KOPT-K1 (cell line): ENCODE results near the gene SCUBE3.

ENCODE experiments used
- H3K27ac ChIP-seq: fragments of 200-600 bp; sonication (generic); 2 replicates; pipeline ENCODE4 v1.5.1; 2016; ENCODE audit warnings: antibody characterized with exemption, mild to moderate bottlenecking, low read depth, low read length; ENCODE audit not compliant: poor library complexity, severe bottlenecking
- H3K36me3 ChIP-seq: fragments of 200-600 bp; sonication (generic); 2 replicates; pipeline ENCODE4 v1.5.1; 2017; ENCODE audit warnings: antibody characterized with exemption, mild to moderate bottlenecking, low read length, moderate library complexity; ENCODE audit not compliant: insufficient read depth
- H3K9me3 ChIP-seq: fragments of 200-600 bp; sonication (generic); 2 replicates; pipeline ENCODE4 v1.5.1; 2017; ENCODE audit warnings: antibody characterized with exemption, low read length, mild to moderate bottlenecking; ENCODE audit not compliant: insufficient read depth, poor library complexity, severe bottlenecking

The SCUBE3 gene

DNA sequence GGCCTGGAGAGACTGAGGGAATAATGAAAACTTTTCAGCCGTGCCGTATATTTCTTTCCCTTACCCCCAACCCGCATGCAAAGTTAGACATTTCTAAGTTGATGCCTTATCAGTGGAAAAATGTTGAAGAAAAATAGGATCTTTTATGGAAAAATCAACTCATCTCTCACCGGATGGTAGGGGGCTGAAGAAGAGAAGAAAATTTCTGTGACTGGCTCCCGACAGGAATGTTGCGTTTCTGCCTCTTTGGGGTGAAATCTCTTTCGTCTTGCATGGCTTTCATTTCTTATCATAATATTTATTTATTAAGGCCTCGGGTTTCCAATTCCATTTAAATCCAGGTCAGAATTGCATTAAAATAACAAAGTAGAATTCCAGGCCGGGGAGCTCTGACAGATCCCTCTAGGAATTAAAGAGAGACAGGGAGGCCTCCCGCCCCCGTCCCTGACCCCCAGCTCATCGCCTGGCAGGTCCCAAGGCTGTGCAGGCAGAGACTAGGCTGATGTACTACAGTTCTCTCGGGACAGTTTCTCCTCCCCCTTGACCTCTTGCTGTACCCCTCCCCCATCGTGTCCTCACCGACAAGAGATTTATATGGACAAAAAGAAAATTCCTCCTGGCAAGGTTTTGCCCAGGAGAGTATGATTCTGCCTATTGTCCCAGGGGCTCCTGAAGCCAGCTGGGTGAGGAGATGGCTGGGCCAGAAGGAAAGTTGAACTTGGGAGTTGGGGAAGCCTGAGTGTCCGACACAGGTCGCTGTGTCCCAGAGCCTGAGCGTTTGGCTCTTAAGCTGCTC, 1.3 kb downstream of the SCUBE3 start:
- Histone ChIP-seq H3K36me3 (no peaks in the 10 kb centered on the region), H3K9me3 (no peaks in the 10 kb centered on the region), H3K27ac (no peak overlapping the region)

- Histone ChIP-seq H3K27ac (no peak overlapping the region), H3K9me3 (no peaks in the 10 kb centered on the region), H3K36me3 (no peaks in the 10 kb centered on the region)
Observed at GRCh38 chr6:35215665-35216411, 2.1 kb downstream of the SCUBE3 start.

DNA sequence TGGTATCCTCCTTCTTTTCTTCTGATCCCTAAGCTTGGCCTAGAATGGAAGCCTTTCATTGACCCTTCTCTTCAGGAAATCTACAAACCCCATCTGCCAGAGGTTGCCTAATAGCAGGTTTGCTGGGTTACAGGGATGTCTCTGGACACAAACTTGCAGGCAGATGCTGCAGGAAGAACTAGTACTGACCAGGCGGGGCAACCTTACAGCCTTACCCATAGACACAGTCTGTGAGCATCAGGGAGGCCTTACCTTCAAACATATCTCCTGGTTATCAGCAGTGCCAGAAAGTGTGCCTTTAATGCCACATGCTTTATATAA, 2.6 kb downstream of the SCUBE3 start:
- no peaks in the 10 kb centered on the region for H3K9me3 ChIP-seq
- H3K27ac ChIP-seq = no peak overlapping the region
- H3K36me3 ChIP-seq = no peaks in the 10 kb centered on the region

DNA sequence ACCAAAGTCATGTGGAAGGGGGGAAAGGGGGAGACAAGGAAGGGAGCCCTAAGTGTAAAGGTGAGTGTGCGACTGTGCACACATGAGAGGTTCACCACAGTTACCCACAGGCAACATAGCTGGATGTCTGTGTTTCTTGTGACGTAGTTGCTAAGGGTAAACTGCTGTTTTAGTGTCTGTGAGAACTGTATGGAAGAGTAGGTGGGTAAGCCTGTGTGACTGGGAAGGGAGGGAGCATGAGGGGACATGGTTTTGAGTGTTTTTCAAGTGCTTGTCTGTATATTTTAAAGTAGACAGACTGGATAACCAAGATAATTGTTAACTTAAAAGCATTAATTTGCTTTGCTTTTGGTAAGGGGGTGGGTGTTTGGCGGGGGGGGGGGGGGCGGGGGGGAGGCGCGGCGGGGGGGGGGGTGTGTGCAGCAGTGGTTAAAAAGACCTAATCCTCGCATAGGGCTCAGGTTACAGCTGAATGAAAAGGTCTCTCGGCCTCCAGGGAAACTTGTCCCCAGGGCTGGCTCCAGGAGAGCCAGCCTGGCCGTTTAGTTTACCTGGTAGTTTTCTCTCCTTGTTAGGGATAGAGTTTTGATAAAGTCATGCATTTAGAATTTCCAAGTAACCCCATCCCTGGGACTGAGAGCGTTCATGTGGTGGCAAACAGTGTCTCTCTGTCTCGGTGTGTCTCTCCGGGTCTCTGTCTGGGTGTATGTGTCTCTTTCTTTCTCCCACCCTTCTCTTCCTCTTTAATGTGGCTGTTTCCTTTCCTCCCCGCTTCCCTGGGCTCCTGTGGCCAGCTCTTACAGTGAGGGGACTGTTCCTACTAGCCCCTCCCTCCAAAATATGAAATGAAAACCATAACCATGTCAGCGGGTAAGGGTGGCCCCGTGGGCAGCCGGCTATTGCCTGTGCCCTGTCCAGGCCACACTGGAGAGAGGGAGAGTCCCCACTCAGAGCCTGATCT, 3.4 kb downstream of the SCUBE3 start:
- Histone ChIP-seq H3K9me3 (no peaks in the 10 kb centered on the region), H3K36me3 (no peaks in the 10 kb centered on the region), H3K27ac (no peak overlapping the region)

DNA sequence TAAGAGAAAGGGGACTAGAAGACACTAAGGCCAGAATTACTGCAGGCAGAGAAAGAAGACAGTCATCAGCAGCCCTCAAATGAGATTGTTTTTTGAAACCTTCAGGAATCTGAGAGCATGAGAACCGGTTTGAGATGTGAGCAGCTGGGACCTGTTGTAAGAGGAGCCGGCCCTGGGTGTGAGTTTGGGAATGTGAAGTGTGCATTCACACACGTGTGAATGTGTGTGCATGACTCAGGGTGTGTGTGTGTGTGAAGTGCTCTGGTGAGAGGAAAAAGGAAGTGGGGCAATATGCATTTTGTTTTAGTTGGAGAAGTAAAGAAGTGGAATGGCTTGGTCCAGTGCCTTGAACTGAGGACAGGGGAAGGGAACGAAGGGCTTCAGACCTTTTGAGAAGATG, 4.3 kb downstream of the SCUBE3 start:
- H3K36me3 ChIP-seq = no peaks in the 10 kb centered on the region
- H3K27ac ChIP-seq = no peak overlapping the region
- no peaks in the 10 kb centered on the region for H3K9me3 ChIP-seq

- no peaks in the 10 kb centered on the region for H3K9me3 ChIP-seq
- H3K36me3 ChIP-seq = no peaks in the 10 kb centered on the region
- H3K27ac ChIP-seq = no peak overlapping the region
Observed at GRCh38 chr6:35218456-35218855, 4.7 kb downstream of the SCUBE3 start.

DNA sequence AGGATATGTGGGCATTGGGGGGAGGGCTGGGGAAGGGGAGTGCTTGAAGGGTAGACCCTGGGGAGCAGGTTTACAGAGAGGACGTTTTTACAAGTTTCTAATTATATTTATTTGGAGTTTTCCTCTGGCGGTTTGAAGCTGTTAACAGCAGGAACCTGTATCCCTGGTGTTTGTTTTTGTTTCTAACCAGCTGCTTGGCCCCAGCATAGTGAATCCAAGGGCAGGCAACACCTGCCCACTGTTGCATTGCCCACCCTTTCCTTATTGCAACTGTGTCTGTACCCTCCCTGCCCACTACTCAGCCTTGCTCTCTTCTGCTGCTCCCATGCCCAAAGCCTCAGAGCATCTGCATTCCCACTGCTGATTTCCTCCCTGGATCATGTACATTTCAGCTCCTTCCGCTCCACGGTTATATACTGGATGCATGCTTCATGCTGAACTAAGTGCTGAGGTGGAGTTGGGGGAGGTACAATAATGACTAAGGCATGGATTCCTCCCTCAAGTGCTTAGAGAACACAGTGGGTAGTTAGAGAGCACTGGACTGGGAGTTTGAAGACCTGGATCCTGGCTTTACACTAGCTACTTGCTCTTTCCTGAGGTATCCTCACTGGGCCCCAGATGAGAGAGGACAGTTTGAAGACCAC, 6.0 kb downstream of the SCUBE3 start:
- H3K36me3 ChIP-seq = no peaks in the 10 kb centered on the region
- no peaks in the 10 kb centered on the region for H3K9me3 ChIP-seq
- no peak overlapping the region for H3K27ac ChIP-seq

DNA sequence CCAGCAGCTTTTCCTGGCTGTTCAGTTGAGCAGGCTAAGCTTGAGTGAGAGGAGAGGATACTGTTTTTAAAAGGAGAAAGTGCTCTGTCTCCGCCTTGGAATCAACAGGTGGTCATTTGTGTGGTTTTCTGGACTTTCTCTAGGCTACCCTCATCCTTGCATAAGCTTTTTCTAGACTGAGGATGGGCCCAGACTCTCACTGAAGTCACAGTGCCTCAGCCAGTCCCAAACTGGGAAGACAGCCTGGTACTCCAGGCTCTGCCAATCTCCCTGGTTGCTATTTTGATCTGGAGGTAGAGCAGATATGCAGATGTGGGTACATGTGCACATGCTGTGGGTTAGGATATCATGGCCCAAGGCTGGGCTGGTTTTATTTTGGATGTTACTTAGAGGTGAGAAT, 7.0 kb downstream of the SCUBE3 start:
- Histone ChIP-seq H3K36me3 (no peaks in the 10 kb centered on the region), H3K27ac (no peak overlapping the region), H3K9me3 (no peaks in the 10 kb centered on the region)

GRCh38 chr6:35223396-35223795, 9.6 kb downstream of the SCUBE3 start:
- Histone ChIP-seq H3K36me3 (no peaks in the 10 kb centered on the region), H3K9me3 (no peaks in the 10 kb centered on the region), H3K27ac (no peak overlapping the region)

DNA sequence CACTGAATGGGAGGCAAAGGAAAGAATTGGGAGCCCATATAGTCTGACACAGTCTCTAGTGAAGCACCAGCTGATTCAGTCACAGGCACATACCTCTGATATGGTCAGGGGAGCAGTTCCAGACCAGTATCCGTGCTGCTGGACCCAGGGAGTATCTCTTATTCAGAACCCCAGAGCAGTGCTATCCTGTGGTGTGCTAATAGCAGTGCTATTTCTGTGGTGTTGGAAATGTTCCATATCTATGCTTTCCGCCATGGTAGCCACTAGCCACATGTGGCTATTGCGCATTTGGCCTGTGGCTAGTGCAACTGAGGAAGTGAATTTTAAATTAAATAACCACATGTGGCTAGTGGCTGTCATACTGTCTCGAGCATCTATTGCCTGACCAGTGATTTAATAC, 11.0 kb downstream of the SCUBE3 start:
- Histone ChIP-seq H3K36me3 (no peaks in the 10 kb centered on the region), H3K27ac (no peak overlapping the region), H3K9me3 (no peaks in the 10 kb centered on the region)

DNA sequence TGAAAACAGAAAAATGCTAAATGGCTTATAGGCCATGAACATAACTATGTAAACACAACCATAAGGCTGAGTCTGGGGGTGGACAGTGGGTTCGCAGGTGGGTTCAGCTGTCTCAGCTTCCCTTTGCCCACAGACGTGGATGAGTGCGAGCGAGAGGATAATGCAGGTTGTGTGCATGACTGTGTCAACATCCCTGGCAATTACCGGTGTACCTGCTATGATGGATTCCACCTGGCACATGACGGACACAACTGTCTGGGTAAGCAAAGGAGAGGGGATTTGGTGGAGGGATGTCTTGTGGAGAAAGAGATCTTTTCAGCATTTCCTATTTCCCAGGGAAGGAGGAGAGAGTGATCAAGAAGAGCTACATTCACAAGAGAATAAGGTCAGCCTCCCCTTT, 14.7 kb downstream of the SCUBE3 start:
- Histone ChIP-seq H3K27ac (no peak overlapping the region), H3K36me3 (no peaks in the 10 kb centered on the region), H3K9me3 (no peaks in the 10 kb centered on the region)

GRCh38 chr6:35229304-35229703, 15.5 kb downstream of the SCUBE3 start:
- H3K36me3 ChIP-seq = no peaks in the 10 kb centered on the region
- no peak overlapping the region for H3K27ac ChIP-seq
- H3K9me3 ChIP-seq = no peaks in the 10 kb centered on the region

GRCh38 chr6:35230498-35230897, 16.7 kb downstream of the SCUBE3 start:
- no peaks in the 10 kb centered on the region for H3K9me3 ChIP-seq
- no peaks in the 10 kb centered on the region for H3K36me3 ChIP-seq
- H3K27ac ChIP-seq = no peak overlapping the region

DNA sequence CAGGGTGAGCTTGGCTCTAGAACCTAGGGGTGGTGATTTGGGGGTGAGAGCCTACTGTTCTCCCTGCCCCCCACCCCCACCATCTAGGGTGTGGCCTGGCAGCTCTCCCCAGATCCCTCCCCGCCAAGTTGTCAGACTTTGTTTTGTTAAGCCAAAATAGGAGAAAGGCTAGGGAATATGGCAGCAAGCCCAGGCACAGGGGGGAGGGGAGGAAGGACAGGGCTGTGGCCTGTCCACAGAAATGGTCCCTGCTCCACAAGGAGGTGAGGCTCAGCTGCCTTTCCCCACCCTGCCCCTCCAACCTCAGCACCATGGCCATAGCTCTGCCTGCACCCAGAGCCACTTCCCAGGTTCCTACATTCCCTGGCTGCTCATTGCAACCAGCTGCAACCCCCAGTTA, 17.2 kb downstream of the SCUBE3 start:
- H3K9me3 ChIP-seq = no peaks in the 10 kb centered on the region
- no peaks in the 10 kb centered on the region for H3K36me3 ChIP-seq
- no peak overlapping the region for H3K27ac ChIP-seq

GRCh38 chr6:35231563-35231962, 17.8 kb downstream of the SCUBE3 start:
- no peaks in the 10 kb centered on the region for H3K36me3 ChIP-seq
- no peaks in the 10 kb centered on the region for H3K9me3 ChIP-seq
- no peak overlapping the region for H3K27ac ChIP-seq
